GM23248 (cell line): ENCODE results near the gene UBA3. TPM values are rescaled to one million over a fixed set of nuclear protein-coding genes. Genes with fewer than 3 reads are reported as not detected.

Source experiments
- DNase-seq: peaks from one replicate; pipeline ENCODE4 v3.0.0-alpha.2; 2015
- H2AFZ ChIP-seq: fragments of 200-600 bp; sonication (generic); 2 replicates; pipeline ENCODE4 v1.6.1; 2016; ENCODE audit warnings: antibody characterized with exemption
- H3F3A ChIP-seq: fragments of 200-600 bp; sonication (generic); 2 replicates; pipeline ENCODE4 v1.6.1; 2016; ENCODE audit warnings: mild to moderate bottlenecking, antibody characterized with exemption, mixed run types; ENCODE audit not compliant: insufficient read depth
- H3K27ac ChIP-seq: fragments of 200-600 bp; sonication (generic); 2 replicates; pipeline ENCODE4 v1.5.1; 2016; ENCODE audit warnings: mild to moderate bottlenecking
- H3K27me3 ChIP-seq: fragments of 200-600 bp; sonication (generic); replicated peaks from 2 replicates; pipeline ENCODE4 v1.6.1; 2016; ENCODE audit warnings: mild to moderate bottlenecking; ENCODE audit not compliant: insufficient read depth
- H3K36me3 ChIP-seq: fragments of 200-600 bp; sonication (generic); 2 replicates; pipeline ENCODE4 v1.6.1; 2016; ENCODE audit warnings: low read depth, mild to moderate bottlenecking
- H3K4me1 ChIP-seq: fragments of 200-600 bp; sonication (generic); 2 replicates; pipeline ENCODE4 v1.6.1; 2016; ENCODE audit warnings: mild to moderate bottlenecking; ENCODE audit not compliant: insufficient read depth
- H3K4me2 ChIP-seq: fragments of 200-600 bp; sonication (generic); one replicate; pipeline ENCODE4 v1.6.1; 2016; ENCODE audit warnings: mild to moderate bottlenecking; ENCODE audit not compliant: unreplicated experiment
- H3K4me3 ChIP-seq: fragments of 200-600 bp; sonication (generic); 2 replicates; pipeline ENCODE4 v1.5.1; 2016; ENCODE audit warnings: mild to moderate bottlenecking
- H3K79me2 ChIP-seq: fragments of 200-600 bp; sonication (generic); 2 replicates; pipeline ENCODE4 v1.6.1; 2016; ENCODE audit warnings: mild to moderate bottlenecking; ENCODE audit not compliant: insufficient read depth
- H3K9ac ChIP-seq: fragments of 200-600 bp; sonication (generic); 2 replicates; pipeline ENCODE4 v1.6.1; 2016; ENCODE audit warnings: mild to moderate bottlenecking
- H3K9me2 ChIP-seq: fragments of 200-600 bp; sonication (generic); 2 replicates; pipeline ENCODE4 v1.6.1; 2016; ENCODE audit warnings: mixed run types, mild to moderate bottlenecking, moderate library complexity; ENCODE audit not compliant: insufficient read depth
- H3K9me3 ChIP-seq: fragments of 200-600 bp; sonication (generic); one replicate; pipeline ENCODE4 v1.6.1; 2017; ENCODE audit warnings: low read depth
- H4K20me1 ChIP-seq: fragments of 200-600 bp; sonication (generic); 2 replicates; pipeline ENCODE4 v1.6.0; 2016; ENCODE audit not compliant: insufficient read depth
- EZH2 ChIP-seq: fragments of 200-600 bp; sonication (generic); IDR thresholded peaks from 2 replicates; pipeline ENCODE4 v1.6.1; 2018; ENCODE audit warnings: antibody characterized with exemption, mild to moderate bottlenecking; ENCODE audit not compliant: insufficient read depth, poor library complexity, severe bottlenecking
- EZH2phosphoT487 ChIP-seq: fragments of 200-600 bp; sonication (generic); IDR thresholded peaks from 2 replicates; pipeline ENCODE4 v1.6.1; 2018; ENCODE audit warnings: antibody characterized with exemption, moderate library complexity, mild to moderate bottlenecking, low read depth; ENCODE audit not compliant: insufficient read depth
- WGBS, 2 experiments: methylation state at CpG; one replicate each; pipeline ENCODE4 v1.1.6; 2015 to 2017; ENCODE audit warnings: low lambda C conversion rate in 2 of 2, low coverage in 1 of 2; ENCODE audit errors: missing lambda C conversion rate in 2 of 2; 5-methylcytosine and 5-hydroxymethylcytosine counted together
- in situ Hi-C: fragments of 300-500 bp; cut with MboI; formaldehyde crosslinking; loops from 2 replicates; pipeline ENCODE4 v1.15.0; 2020
- polyA plus RNA-seq: library from polyadenylated mRNA; unstranded; fragments of >200 nt; fragmentation: Nextera tagmentation; extraction: Ambion mirVana; gene quantifications from 2 replicates; pipeline ENCODE4 v1.2.1, GENCODE V29; 2016
- total RNA-seq: library from RNA; depleted of rRNA; stranded (reverse); fragments of >200 nt; shearing (Covaris generic); gene quantifications from 2 replicates; pipeline ENCODE4 v1.2.3, GENCODE V29; 2014

UBA3 gene
- total and polyA plus RNA-seq, 2 experiments from 2014 or later = 64.0 to 65.0 TPM

DNA sequence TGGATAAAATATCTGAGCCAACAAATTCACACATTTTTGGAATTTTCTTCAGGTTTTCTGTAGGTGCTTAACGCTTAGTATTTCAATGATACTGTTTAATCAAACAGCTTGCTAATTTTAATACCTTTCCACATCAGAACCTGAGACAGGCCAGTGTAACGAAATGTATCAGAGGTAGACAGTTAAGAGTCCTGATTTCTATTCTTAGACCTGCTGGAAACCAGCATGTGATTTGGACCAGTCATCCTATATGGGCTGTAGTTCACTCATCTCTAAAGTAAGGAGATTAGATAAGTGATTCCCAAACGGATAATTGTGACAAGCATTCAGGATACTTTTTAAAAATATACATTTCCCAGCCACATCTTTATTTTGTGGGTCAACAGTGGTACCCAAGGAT, 23.0 kb upstream of the UBA3 start:
- in situ Hi-C loops = no loop called here

DNA sequence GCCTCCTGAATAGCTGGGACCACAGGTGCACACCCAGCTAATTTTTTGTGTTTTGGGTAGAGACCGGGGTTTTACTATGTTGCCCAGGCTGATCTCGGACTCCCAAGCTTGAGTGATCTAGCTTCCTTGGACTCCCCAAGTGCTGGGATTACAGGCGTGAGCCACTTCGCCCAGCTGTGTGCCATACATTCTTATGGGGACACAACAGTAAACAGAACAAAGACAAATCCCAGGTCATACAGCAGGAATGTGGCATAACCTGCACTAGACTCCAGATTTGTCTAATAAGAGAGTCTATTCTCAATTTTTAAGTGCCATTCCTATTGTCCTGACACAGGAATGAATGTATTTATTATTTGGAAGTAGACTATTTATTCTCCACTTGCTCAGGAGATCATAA, 22.2 kb upstream of the UBA3 start:
- WGBS, 2 experiments = 90 to 96% methylated on average over 4 of the region's 4 CpGs

More for the DNA sequence above, 23.0 kb upstream of the UBA3 start:
- no peak for TF ChIP-seq EZH2
- TF ChIP-seq EZH2phosphoT487 = no peak
- Histone ChIP-seq H3K4me1 (peaks cover 12% of the 10 kb centered on the region), H3K79me2 (peaks cover 42% of the 10 kb centered on the region), H3K36me3 (peaks cover 36% of the 10 kb centered on the region), H3K4me3 (no peak overlapping the region), H3K4me2 (no peak overlapping the region), H3K27me3 (no peaks in the 10 kb centered on the region), H2AFZ (no peak overlapping the region), H3F3A (peaks cover 16% of the 10 kb centered on the region), H3K9me3 (no peaks in the 10 kb centered on the region), H3K27ac (no peak overlapping the region), H3K9me2 (no peaks in the 10 kb centered on the region), H3K9ac (no peak overlapping the region), H4K20me1 (peaks cover 7% of the 10 kb centered on the region; the same call in 1 of the 2 replicates)
- DNase-seq = no peak
- 96 to 100% methylated on average over 3 of the region's 3 CpGs for WGBS, 2 experiments

DNA sequence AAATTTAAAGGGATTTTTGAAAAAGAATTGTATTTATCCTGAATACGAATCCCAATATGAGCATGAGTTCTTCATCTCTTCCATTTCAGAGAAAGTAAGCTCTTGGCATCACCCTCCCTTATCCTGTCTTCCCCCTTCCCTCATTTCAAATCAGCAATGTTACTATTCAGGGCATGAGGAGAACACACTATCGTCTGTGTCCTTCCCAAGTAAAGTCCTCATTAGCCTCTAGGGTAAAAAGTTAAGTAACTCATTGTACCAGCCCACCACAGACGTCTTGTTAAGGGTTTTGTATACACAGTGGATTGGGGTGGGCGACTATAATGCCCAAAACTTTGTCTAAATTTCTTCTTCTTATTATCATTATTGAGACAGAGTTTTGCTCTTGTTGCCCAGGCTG, 19.4 kb upstream of the UBA3 start:
- no peak overlapping the region for H3K4me2 ChIP-seq
- 75% methylated on average over 4 of the region's 4 CpGs for WGBS, 2 experiments
- peaks cover 11% of the 10 kb centered on the region for H3F3A ChIP-seq
- no peak overlapping the region for H3K27ac ChIP-seq
- H3K9me3 ChIP-seq = no peaks in the 10 kb centered on the region
- peaks cover 5% of the 10 kb centered on the region for H3K4me1 ChIP-seq
- no peak for TF ChIP-seq EZH2phosphoT487
- no peak for TF ChIP-seq EZH2
- H3K9ac ChIP-seq = no peak overlapping the region
- no peaks in the 10 kb centered on the region for H3K27me3 ChIP-seq
- no peak overlapping the region for H3K4me3 ChIP-seq
- in situ Hi-C loops = no loop called here
- H3K36me3 ChIP-seq = peaks cover 28% of the 10 kb centered on the region
- H2AFZ ChIP-seq = no peak overlapping the region
- peaks cover 11% of the 10 kb centered on the region; the same call in 1 of the 2 replicates for H4K20me1 ChIP-seq
- H3K79me2 ChIP-seq = peaks cover 74% of the 10 kb centered on the region
- no peak for DNase-seq
- H3K9me2 ChIP-seq = no peaks in the 10 kb centered on the region

More for the DNA sequence above, 22.2 kb upstream of the UBA3 start:
- no peaks in the 10 kb centered on the region for H3K9me2 ChIP-seq
- H3K36me3 ChIP-seq = peaks cover 36% of the 10 kb centered on the region
- H3K4me3 ChIP-seq = no peak overlapping the region
- no peak overlapping the region for H3K9ac ChIP-seq
- in situ Hi-C loops = no loop called here
- no peak for DNase-seq
- peaks cover 7% of the 10 kb centered on the region; the same call in 1 of the 2 replicates for H4K20me1 ChIP-seq
- H3F3A ChIP-seq = peaks cover 16% of the 10 kb centered on the region
- no peaks in the 10 kb centered on the region for H3K27me3 ChIP-seq
- H3K9me3 ChIP-seq = no peaks in the 10 kb centered on the region
- no peak for TF ChIP-seq EZH2phosphoT487
- peaks cover 12% of the 10 kb centered on the region for H3K4me1 ChIP-seq
- H3K79me2 ChIP-seq = peaks cover 48% of the 10 kb centered on the region
- H2AFZ ChIP-seq = no peak overlapping the region
- no peak overlapping the region for H3K27ac ChIP-seq
- no peak overlapping the region for H3K4me2 ChIP-seq

DNA sequence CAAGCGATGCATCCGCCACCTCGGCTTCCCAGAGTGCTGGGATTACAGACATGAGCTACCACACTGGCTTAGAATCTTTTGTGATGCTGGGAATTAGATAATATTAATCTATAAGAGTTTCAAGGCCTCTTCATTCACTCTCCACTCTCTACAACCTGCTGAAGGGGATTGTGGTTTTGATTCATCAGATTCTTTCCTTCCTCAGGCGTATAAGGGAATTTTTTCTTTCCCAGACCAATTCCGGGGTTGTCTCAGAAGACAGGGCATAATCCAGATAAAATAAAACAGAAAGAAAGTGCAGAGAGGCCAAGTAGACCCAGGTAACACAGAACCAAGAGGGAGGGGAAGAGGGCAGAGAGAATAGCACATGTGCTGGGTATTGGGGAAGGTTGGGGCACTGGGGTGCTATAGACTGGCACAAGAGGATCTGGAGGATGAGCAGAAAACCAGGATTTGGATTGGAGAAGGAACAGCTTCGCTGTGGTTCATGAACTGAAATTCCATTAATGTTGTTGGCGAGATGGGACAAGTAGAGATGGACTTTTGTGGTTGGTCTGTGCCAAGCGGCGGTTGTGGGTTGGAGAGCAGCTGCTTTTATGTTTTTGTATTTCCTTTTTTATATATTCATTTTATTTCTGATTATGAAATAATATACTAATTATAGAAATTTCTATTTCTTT, 17.4 kb upstream of the UBA3 start:
- Histone ChIP-seq H3K4me2 (no peak overlapping the region), H3K27me3 (no peaks in the 10 kb centered on the region), H3K9me2 (no peaks in the 10 kb centered on the region), H3K79me2 (peaks cover 95% of the 10 kb centered on the region), H3K36me3 (peaks cover 8% of the 10 kb centered on the region), H3F3A (peaks cover 14% of the 10 kb centered on the region), H4K20me1 (peaks cover 12% of the 10 kb centered on the region; the same call in 1 of the 2 replicates), H3K27ac (no peak overlapping the region), H3K9me3 (no peaks in the 10 kb centered on the region), H2AFZ (no peak overlapping the region), H3K4me1 (peaks cover 15% of the 10 kb centered on the region), H3K9ac (no peak overlapping the region), H3K4me3 (no peak overlapping the region)
- no peak for TF ChIP-seq EZH2
- TF ChIP-seq EZH2phosphoT487 = no peak
- in situ Hi-C loops = no loop called here
- no peak for DNase-seq
- WGBS, 2 experiments = 98 to 99% methylated on average over 9 of the region's 9 CpGs

DNA sequence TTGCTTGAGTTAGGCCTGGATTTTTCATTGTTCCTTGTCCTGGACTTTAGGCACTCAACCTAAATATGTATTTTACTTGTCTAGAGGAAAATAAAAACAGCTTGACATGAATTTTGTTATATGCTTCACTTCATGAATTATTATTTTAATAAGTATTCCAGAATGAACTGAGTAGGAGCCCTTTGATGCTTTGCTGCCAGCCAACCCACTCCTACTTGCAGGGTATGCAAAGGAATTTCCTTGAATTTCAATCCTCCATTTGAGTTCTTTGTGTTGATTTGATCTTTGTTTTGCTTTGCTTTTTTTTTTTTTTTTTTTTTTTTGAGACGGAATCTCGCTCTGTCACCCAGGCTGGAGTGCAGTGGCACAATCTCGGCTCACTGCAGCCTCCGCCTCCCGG, 16.1 kb upstream of the UBA3 start:
- 94% methylated on average over 5 of the region's 5 CpGs; no CpG with 5 or more reads in 1 of the 2 experiments for WGBS, 2 experiments
- H3F3A ChIP-seq = peaks cover 14% of the 10 kb centered on the region
- no peak for DNase-seq
- no peak overlapping the region for H3K27ac ChIP-seq
- TF ChIP-seq EZH2phosphoT487 (no peak), EZH2 (no peak)
- peaks cover 15% of the 10 kb centered on the region for H3K4me1 ChIP-seq
- in situ Hi-C loops = no loop called here
- H3K9ac ChIP-seq = no peak overlapping the region
- no peaks in the 10 kb centered on the region for H3K36me3 ChIP-seq
- H3K4me2 ChIP-seq = no peak overlapping the region
- no peaks in the 10 kb centered on the region for H3K9me2 ChIP-seq
- no peaks in the 10 kb centered on the region for H3K9me3 ChIP-seq
- H3K4me3 ChIP-seq = no peak overlapping the region
- H3K79me2 ChIP-seq = peaks cover 97% of the 10 kb centered on the region
- no peak overlapping the region for H2AFZ ChIP-seq
- no peaks in the 10 kb centered on the region for H3K27me3 ChIP-seq
- H4K20me1 ChIP-seq = peaks cover 6% of the 10 kb centered on the region; the same call in 1 of the 2 replicates
